Prostate gland (tissue), 2 donors: Measurements from ENCODE around the gene SNURF.

Source experiments
- POLR2A ChIP-seq: fragments of 450-650 bp; IDR thresholded peaks from one replicate; pipeline ENCODE4 v1.6.1; 2016; ENCODE audit warnings: antibody characterized with exemption, mild to moderate bottlenecking
- POLR2AphosphoS5 ChIP-seq: sonication (generic); formaldehyde crosslinking; IDR thresholded peaks from one replicate; pipeline ENCODE4 v1.6.1; 2017; ENCODE audit warnings: antibody characterized with exemption
- TF ChIP-seq, protein P1 (sequence below), 4 experiments: fragments of 200-600 bp in 2 of 4; fragments of 450-650 bp in 2 of 4; sonication (generic) in 2 of 4; IDR thresholded peaks; 1 replicate in 3 of 4; 2 replicates in 1 of 4; pipeline ENCODE4 v1.5.1; 2016 to 2019; ENCODE audit warnings: antibody characterized with exemption in 4 of 4, mild to moderate bottlenecking in 2 of 4, moderate library complexity in 2 of 4

DNA sequence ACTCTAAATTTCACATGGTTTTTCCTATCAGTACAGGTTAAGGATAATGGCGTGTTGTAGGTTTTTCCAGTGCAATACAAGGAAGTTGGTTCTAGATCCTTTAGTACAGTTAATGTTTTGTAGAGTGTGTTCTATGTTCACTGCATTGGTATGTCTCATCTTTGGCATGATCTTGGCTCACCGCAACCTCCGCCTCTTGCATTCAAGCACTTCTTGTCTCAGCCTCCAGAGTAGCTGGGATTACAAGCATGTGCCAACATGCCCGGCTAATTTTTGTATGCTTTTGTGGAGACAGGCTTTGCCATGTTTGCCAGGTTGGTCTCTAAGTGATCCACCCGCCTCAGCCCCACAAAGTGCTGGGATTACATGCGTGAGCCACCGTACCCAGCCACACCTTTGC, 30.4 kb downstream of the SNURF start:
- TF ChIP-seq, protein P1, sequence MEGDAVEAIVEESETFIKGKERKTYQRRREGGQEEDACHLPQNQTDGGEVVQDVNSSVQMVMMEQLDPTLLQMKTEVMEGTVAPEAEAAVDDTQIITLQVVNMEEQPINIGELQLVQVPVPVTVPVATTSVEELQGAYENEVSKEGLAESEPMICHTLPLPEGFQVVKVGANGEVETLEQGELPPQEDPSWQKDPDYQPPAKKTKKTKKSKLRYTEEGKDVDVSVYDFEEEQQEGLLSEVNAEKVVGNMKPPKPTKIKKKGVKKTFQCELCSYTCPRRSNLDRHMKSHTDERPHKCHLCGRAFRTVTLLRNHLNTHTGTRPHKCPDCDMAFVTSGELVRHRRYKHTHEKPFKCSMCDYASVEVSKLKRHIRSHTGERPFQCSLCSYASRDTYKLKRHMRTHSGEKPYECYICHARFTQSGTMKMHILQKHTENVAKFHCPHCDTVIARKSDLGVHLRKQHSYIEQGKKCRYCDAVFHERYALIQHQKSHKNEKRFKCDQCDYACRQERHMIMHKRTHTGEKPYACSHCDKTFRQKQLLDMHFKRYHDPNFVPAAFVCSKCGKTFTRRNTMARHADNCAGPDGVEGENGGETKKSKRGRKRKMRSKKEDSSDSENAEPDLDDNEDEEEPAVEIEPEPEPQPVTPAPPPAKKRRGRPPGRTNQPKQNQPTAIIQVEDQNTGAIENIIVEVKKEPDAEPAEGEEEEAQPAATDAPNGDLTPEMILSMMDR (IDR thresholded peaks at IDR 0.05): no peak
- no peak for TF ChIP-seq POLR2A
- no peak for TF ChIP-seq POLR2AphosphoS5
